ENCODE results near the gene PRR20G.
"Not testable (repeated sequence)": the region's sequence is repeated elsewhere in the genome, so short reads cannot be mapped to it uniquely, and the experiment has no call there.

Gene PRR20G

GRCh38 chr3:127296959-127297358, 9.1 kb upstream of the PRR20G start:
- no peak for DNase-seq

- no peak for DNase-seq
Measured at GRCh38 chr3:127296166-127296565, 8.3 kb upstream of the PRR20G start.

GRCh38 chr3:127293650-127294049, 5.8 kb upstream of the PRR20G start:
- DNase-seq, result not testable (repeated sequence)

GRCh38 chr3:127291611-127292010, 3.8 kb upstream of the PRR20G start:
- DNase-seq, result no peak

GRCh38 chr3:127291114-127291513, 3.3 kb upstream of the PRR20G start:
- no peak for DNase-seq

GRCh38 chr3:127289706-127290575, 2.1 kb upstream of the PRR20G start:
- no peak for DNase-seq

- no peak for DNase-seq
Measured at GRCh38 chr3:127288921-127289705, 1.3 kb upstream of the PRR20G start.

GRCh38 chr3:127288343-127288742, 497 bp upstream of the PRR20G start:
- no peak for DNase-seq

- DNase-seq, result no peak
Measured at GRCh38 chr3:127286571-127287140, 1.2 kb downstream of the PRR20G start.

GRCh38 chr3:127284258-127284657, 3.6 kb downstream of the PRR20G start:
- no peak for DNase-seq

- no peak for DNase-seq
Measured at GRCh38 chr3:127277561-127277960, 10.3 kb downstream of the PRR20G start.

GRCh38 chr3:127276995-127277394, 10.9 kb downstream of the PRR20G start:
- no peak for DNase-seq

- no peak for DNase-seq
Measured at GRCh38 chr3:127276396-127276795, 11.4 kb downstream of the PRR20G start.

GRCh38 chr3:127275287-127275781, 12.5 kb downstream of the PRR20G start:
- DNase-seq, result no peak

GRCh38 chr3:127274200-127274760, 13.6 kb downstream of the PRR20G start:
- no peak for DNase-seq

GRCh38 chr3:127273206-127273605, 14.6 kb downstream of the PRR20G start:
- DNase-seq, result no peak

GRCh38 chr3:127266186-127266585, 21.7 kb downstream of the PRR20G start:
- no peak for DNase-seq

- no peak for DNase-seq
Measured at GRCh38 chr3:127265581-127265981, 22.3 kb downstream of the PRR20G start.

GRCh38 chr3:127264794-127265514, 22.9 kb downstream of the PRR20G start:
- DNase-seq, result no peak

- no peak for DNase-seq
Measured at GRCh38 chr3:127264292-127264691, 23.6 kb downstream of the PRR20G start.

GRCh38 chr3:127263586-127264231, 24.1 kb downstream of the PRR20G start:
- no peak for DNase-seq

- DNase-seq, result no peak
Measured at GRCh38 chr3:127263037-127263436, 24.8 kb downstream of the PRR20G start.
